ENCODE data around the gene DOP1A. TPM values are rescaled to one million over a fixed set of nuclear protein-coding genes. Genes with fewer than 3 reads are reported as not detected.

Gene DOP1A, protein sequence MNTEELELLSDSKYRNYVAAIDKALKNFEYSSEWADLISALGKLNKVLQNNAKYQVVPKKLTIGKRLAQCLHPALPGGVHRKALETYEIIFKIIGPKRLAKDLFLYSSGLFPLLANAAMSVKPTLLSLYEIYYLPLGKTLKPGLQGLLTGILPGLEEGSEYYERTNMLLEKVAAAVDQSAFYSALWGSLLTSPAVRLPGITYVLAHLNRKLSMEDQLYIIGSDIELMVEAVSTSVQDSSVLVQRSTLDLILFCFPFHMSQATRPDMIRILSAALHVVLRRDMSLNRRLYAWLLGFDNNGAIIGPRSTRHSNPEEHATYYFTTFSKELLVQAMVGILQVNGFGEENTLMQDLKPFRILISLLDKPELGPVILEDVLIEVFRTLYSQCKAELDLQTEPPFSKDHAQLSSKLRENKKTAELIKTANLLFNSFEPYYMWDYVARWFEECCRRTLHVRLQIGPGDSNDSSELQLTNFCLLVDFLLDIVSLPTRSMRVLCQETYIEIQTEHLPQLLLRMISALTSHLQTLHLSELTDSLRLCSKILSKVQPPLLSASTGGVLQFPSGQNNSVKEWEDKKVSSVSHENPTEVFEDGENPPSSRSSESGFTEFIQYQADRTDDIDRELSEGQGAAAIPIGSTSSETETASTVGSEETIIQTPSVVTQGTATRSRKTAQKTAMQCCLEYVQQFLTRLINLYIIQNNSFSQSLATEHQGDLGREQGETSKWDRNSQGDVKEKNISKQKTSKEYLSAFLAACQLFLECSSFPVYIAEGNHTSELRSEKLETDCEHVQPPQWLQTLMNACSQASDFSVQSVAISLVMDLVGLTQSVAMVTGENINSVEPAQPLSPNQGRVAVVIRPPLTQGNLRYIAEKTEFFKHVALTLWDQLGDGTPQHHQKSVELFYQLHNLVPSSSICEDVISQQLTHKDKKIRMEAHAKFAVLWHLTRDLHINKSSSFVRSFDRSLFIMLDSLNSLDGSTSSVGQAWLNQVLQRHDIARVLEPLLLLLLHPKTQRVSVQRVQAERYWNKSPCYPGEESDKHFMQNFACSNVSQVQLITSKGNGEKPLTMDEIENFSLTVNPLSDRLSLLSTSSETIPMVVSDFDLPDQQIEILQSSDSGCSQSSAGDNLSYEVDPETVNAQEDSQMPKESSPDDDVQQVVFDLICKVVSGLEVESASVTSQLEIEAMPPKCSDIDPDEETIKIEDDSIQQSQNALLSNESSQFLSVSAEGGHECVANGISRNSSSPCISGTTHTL (N-terminal part only)
- polyA plus RNA-seq (2014; cell fraction: cytosol; rRNA removed): 8.7 and 12.5 TPM in 2 replicates
- polyA plus RNA-seq (2014; cell fraction: nucleus; rRNA removed): 24.8 and 28.6 TPM in 2 replicates

DNA sequence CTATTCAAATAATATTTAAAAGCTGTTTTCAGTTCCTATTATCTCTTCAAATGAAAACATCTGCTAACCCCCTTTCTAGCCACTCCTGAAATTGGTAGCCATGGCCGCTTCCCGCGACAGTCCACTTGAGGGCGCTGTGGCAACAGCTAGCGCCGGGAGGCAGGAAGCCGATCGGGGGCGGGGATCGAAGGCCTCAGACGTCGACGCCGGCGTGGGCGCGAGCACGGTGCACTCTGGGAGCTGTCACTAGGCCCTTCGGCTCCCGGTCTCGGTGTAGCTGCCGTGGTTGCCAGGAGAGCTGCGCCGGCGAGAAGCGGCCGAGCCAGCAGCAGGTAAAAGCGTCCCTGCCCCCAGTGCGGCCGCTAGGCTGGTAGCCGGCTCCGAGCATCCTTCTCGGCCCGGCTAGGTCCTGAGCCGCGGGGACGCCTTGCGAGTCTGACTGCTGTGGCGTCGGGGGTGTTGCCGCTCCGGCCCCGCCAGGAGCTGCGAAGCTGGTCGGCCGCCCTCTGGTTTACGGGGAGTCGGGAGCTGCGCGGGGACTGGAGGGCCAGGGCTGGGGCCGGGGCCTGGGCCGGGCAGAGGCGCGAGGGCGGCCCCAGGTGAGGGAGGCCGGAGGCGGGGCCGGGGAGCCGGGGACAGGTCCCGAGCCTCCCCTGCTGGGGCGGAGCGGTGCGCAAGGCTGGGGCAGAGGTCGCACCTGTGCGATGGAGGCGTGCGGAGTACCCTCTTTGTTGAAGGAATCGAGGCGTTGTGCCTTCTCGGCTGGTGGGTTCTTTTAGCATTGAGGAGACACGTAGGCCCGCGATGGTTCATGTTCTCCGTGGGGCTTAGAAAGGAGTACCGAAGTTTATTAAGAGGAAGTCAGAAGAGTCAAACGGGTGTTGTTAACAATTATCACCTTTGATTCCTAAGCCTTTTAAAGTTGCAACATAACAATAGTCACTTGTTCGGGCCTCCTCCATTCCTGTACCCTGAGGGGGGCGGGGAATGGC is at the start of gene DOP1A:
DOP1A (plus strand) TSS at position 224 of the 992 bp plus-strand sequence. CDS start 29,307 bp downstream, outside the sequence.
- DNase-seq (ENCODE audit: low spot score): peak; percentile 93

DNA sequence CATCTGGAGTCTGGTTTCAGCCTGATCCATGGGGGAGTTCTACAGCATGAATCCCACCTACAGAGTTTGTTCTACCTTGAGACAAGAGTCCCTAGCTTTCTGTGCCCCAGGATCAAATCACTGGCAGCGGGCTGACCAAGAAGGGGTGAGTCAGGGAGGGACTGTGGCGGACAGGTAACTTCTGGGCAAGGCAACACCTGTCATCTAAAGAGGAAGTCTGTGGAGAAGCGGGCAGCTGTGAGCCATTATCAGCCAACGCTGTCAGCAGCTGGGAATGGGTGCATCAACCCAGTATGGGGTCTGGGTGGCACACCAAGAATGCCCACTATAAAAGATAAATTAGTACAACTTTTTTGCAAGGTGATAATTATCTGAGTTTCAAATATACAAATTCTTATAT is 47.7 kb upstream of the DOP1A start:
- DNase-seq (ENCODE audit: low spot score): no peak

DNA sequence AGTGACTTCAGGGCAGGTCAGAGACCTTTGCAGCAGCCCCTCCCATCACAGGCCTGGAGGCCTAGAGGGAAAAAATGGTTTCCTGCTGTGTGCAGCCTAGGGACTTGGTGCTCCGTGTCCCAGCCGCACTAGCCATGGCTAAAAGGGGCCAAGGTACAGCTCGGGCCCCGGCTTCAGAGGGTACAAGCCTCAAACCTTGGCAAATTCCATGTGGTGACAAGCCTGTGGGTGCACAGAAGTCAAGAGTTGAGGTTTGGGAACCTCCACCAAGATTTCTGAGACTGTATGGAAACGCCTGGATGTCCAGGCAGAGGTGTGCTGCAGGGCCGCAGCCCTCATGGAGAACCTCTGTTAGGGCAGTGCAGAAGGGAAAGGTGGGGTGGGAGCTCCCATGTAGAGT is 35.8 kb upstream of the DOP1A start:
- no peak for DNase-seq (ENCODE audit: low spot score)

DNA sequence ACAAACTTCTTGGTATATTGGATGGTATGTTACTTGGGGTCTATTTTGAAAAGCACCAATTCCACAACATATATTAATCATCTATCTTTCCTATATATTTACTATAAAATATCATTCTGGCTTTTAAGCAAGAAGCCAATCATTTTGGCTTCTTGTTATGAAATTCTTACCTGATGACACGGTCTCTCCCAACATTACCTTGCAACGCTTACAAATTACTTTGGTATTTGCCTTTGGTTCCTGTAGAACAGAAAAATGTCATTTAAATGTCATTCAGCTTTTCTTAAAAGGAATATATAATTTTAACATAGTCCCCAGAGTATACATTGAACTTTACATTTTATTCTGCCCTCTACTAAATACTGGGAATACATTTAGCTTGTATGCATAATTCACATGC is 29.2 kb upstream of the DOP1A start:
- no peak for DNase-seq (ENCODE audit: low spot score)

DNA sequence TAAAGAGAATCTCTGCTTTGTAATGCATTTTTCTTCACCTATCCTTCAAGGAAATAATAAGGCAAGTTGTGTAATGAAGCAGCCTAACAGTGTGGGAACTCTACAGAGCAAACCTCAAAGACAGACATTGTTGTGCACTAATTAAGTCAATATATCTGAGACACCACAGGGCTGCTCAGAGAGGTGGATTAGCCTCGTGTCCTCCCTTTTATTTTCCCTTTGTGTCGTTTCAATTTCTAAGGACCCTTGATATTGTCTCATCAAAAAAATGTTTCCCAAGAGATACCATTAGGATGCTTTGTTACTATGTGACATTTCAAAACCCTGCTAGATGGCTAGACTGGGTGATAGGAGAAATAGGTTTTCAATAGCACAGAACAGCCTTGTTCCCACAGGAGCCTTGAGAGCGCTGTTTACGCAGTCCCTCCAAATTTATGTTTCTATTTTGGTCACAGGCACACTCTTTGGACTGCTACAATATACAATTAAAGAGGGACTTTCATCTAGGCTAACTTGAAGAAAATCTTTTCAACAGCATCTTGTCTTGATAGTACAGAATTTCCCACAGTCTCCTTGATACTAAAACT is 24.9 kb upstream of the DOP1A start:
- DNase-seq (ENCODE audit: low spot score): no peak

DNA sequence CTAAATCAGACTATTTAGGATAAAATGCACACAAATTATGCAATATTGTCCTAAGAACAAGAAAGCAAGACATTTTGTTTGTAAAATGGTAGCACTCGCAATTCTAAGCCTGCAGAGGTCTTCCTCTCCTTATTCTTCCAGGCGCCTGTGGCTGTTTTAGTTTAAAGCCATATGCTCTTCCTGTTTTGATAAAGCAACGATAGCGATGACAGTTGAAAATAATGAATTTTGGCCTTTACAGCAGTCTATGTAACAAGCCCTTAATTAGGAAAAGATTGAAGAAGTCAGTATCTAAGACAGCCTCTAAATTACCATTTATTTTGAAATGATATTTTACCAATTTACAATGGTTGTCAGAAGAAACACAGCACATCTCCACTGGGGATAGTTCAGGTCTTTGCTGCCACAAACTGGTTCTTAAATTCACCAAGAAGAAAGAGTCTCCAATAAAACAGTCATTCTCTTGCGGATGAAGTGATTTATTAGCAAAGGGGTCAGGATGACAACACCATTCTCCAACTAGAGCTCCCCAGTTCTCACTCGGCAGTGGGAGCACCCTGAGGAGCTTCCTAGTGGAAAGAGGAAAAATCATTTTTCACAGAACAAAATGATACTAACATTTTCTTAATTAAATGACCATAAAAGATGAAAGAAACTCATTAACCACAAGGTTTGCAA is 23.2 kb upstream of the DOP1A start:
- peak; percentile 73 for DNase-seq (ENCODE audit: low spot score)

DNA sequence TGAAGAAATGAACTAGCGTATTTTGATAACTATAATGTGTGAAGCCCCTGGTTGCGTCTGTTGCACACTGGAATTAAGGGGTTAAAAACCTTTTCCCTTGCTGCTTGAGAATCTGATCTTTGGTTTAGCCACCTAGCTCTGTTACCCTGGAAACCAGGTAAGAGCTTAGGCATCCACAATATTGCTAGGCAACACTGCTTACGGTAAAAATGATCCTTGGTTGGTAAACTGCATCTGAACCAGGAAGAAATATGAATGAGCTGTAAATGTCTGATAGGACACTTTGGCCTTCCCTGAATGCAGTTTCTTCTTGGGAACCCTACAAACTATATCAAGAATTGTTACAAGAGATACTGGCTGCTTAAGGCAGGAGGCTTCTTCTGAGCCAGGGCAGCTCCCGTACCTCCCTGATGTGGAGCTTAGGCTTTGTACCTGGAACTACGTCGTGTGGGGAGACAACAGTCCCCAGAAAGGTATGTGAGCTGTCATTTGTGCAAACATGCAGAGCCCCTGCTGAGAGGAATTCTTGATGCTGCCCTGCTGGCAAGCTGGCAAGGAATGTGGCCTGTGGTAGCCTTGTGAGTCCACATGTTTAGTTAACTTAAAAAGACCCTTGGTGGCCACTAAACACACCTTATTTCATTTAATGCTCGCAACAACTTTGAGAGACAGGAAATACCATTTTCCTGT is 20.3 kb upstream of the DOP1A start:
- no peak for DNase-seq (ENCODE audit: low spot score)

DNA sequence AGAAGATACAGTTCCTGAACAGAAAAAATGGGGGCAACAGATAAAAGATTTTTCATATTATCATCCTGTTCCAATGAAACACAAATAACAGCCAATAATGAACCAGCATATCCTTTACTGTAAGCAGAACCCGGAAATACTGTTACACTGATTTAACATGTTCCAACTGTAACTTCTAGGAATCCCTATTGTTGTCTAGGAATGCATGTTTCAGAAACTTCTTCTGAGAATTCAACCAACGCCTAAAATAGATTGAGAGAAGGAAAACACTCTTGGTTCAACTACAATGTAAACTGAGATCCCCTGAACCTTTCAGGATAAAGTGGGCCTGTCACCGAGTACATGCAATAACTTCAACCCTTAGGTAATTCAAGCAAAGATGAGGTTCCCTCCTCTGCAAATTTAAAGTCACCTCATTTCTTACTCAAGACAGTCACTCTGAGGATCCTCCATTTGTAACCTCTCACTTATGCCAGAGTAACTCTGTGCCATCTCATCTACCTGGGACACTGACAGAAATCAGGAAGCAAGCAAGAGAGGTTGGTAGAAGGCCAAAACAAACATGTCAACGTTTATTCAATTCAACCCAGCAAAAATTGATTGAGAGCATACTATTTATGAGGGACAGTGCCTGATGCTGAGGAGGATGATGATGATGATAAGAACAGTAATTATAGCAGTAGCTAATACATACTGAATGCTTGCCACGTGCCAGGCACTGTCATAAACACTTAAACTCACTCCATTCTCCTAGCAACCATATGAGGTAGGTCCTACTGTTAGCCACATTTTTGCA is 15.9 kb upstream of the DOP1A start:
- peak; percentile 42 for DNase-seq (ENCODE audit: low spot score)

DNA sequence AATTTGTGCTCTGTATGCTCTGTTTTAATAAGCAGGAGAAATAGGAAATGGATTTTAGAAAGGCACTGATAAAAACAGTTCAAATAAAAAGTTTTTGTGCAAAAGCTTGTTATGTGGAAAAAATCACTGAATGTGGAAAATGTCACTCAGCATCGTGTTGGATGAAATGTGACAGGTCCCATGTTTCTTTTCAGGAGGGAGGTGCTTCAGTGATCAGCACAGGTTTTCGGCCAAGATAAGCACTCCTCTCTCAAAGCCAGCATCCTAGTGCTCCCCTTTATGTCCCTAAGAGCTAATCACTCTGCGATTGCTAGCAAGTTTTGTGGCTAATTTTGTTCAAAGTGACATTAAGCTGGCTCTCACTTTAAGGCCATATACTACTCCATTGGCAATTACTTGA is 13.8 kb upstream of the DOP1A start:
- peak; percentile 75 for DNase-seq (ENCODE audit: low spot score)

DNA sequence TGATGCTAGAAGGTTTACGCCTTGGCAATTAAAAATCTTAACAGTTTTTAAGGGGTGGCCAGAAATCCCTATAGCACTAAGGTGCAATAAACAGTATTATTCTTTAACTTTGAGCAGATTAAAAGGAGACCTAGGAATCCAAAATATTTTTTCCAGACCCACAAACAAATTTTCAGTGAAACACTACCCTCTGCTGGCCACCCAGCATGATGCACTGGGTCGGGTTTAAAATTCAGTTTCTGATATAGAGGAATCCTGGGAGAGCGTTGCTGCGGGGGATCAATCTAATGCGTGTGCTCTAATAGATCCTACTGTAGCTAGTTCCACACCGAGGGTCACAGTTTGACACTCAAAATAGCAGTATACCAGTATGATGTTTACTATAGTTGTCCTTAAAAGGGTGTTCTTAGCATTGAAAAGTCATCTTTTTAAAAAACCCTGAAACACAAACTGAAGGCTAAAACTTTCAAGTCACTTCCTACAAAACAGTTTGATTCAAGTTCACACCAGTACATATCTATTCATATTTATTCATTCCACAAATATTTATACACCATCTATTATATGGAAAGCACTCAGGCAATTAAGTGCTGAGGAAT is 12.0 kb upstream of the DOP1A start:
- DNase-seq (ENCODE audit: low spot score): peak; percentile 40

DNA sequence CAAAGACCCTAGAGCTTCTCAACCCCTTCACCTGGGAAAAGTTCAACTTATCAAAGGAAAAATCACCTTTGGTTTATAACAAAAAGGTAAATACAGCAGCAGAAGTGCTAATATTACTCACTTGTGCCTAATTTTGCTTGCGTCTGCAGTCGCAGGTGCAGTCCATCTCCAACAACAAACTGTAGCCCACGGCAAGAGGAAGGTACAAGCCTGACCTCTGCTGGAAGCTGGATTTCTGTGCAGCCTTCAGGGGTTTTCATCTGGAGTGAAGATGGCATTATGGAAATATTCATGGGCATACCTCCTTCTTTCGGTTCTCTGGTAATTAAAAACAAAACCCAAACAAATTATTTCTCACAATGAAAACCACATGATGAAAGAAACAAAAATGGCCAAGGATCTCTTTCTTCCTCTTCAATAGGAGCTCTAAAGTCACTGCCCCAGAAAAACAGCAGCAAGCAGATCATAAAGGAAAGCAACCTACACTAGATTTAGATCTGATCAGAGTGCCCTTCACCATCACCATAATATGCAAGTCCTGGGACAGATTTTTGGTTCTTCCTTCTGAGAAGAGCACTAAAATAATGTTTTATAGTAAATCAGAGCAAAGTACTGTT is 9.7 kb upstream of the DOP1A start:
- peak; percentile 46 for DNase-seq (ENCODE audit: low spot score)

DNA sequence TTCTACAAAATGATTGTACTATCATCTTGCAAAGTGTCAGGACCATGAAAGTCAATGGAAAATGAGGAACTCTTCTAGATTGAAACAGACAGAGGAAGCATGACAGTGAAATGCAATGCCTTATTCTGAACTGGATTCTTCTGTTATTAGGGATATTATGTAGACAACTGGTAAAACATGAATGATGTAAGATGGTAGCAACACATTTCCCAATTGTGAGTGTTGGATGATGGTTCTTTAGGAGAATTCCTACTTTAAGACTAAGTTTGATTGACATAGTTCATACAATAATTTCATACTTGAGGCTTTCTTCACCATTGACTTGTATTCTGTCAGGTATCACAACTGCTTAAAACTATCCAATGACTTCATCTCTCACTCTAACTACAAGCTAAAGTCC is 6.3 kb upstream of the DOP1A start:
- DNase-seq (ENCODE audit: low spot score): no peak

DNA sequence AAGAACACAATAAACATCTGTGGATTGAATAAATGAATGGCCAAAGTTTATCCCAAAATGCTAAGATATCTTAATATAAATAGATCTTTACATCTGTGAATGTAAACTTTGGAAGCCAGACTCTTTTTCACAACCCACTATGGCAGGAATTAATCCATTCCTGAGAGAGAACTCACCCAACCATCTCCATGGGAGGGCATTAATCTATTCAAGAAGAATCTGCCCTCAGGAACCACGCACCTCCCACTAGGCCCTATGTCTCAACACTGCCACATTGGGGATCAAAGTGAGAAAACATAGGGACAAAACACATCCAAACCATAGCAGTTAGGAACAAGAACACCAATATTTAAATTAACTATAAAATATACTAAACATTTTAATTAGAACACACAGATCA is 5.2 kb upstream of the DOP1A start:
- no peak for DNase-seq (ENCODE audit: low spot score)

DNA sequence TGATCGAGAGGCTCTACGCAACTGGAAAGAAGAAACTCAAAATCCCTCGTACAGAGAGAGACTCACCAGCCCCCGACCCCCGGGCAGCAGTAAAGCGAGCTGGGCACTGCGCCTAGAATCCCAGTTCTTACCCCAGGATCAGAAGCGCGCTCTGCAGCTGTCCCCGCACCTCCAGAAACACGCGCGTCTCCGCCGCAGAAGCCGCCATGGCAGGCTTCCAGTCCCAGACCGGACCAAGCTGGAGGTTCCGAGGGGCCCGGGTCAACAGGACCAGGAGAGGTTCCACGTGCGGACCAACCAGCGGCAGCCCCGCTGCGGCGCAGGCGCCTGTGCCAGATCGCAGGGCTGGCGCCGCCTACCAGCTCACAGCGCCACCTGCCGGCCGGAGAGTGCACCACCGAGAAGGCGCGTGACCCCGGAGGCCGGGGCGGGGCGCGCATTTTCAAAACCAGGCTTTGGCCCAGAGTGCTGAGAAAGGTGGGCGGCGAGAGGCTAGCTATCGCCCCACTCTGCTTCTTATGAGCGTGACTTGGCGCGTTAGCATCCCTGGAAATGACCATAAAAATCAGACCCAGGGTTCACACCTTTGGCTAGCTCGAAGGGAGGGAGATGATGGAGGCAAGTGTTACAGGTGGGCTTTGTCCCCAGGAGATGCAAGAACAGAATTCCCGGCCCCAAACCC is 1.8 kb upstream of the DOP1A start, which contains the start of gene UBE3D:
UBE3D (minus strand) TSS at position 331 of the 682 bp plus-strand sequence; CDS start at position 208, 123 bp downstream.
- DNase-seq (ENCODE audit: low spot score): peak; percentile 78

DNA sequence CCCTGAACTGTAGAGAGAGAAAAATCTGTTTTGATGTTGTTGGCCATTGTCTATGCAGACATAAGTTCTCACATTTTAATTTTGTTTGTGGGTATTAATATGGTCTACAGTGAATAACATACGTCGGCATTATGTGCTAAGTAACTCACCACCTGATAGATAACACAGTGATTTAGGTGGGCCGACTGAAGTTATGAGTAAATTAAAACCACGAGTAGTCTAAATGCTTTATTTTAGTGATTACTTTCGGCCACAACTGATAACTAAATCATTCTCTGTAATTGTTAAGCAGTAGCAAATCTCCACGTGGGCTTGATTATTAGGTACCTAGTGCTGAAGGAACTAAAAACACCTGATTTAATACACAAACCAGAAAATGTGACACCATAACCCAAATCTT is 1.1 kb downstream of the DOP1A start:
- DNase-seq (ENCODE audit: low spot score): no peak

DNA sequence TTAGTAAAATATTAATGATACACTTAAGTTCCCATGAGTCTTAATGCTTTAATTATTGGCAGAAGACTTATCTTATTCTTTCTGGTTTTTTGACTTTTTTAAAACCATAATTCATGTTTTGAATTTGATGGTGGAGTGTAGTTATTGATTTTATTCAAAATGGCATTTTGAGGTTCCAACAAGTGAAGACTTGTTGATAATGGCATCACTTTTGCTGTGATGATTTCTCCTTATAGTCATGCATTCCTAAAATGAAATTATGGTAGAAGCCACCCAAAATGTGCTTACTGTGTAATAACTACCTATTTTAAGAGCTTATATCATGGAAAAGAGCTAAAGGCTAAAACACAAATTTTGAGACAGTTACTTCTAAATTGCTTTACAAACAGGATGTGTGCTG is 2.2 kb downstream of the DOP1A start:
- DNase-seq (ENCODE audit: low spot score): no peak
